Nephron (organoid): ENCODE results near the gene PKD2L1.
"Not testable (repeated sequence)": the region's sequence is repeated elsewhere in the genome, so short reads cannot be mapped to it uniquely, and the experiment has no call there.

Source experiments
- H3K27ac Mint-ChIP-seq, 3 experiments: 2 replicates each; pipeline ENCODE4 v1.8.0; 2020; ENCODE audit warnings: mixed read lengths in 3 of 3, mild to moderate bottlenecking in 2 of 3, moderate library complexity in 1 of 3
- H3K27me3 Mint-ChIP-seq: 2 replicates; pipeline ENCODE4 v1.8.0; 2021; ENCODE audit warnings: low read depth, mild to moderate bottlenecking, moderate library complexity, mixed read lengths
- H3K36me3 Mint-ChIP-seq: 2 replicates; pipeline ENCODE4 v1.8.0; 2020; ENCODE audit warnings: low read depth, mixed read lengths
- H3K4me1 Mint-ChIP-seq: 2 replicates; pipeline ENCODE4 v1.8.0; 2020; ENCODE audit warnings: mixed read lengths
- H3K4me3 Mint-ChIP-seq, 3 experiments: 2 replicates each; pipeline ENCODE4 v1.8.0; 2020; ENCODE audit warnings: mild to moderate bottlenecking in 3 of 3, mixed read lengths in 3 of 3, moderate library complexity in 2 of 3
- H3K9me3 Mint-ChIP-seq: 2 replicates; pipeline ENCODE4 v1.8.0; 2020; ENCODE audit warnings: mixed read lengths
- TF ChIP-seq, protein P1 (sequence below), 3 experiments: fragments of 200-600 bp; sonication (generic); IDR thresholded peaks; one replicate each; pipeline ENCODE4 v1.5.0; 2021; ENCODE audit warnings: antibody characterized with exemption in 3 of 3; ENCODE audit not compliant: unreplicated experiment in 3 of 3

PKD2L1 gene

GRCh38 chr10:100330079-100330478 is at the start of gene PKD2L1:
PKD2L1 (minus strand) TSS chr10:100330228; CDS start chr10:100330103, 125 bp downstream.
- H3K4me3 Mint-ChIP-seq = no peak within 1 kb of the TSS
- peaks cover 67% of the 10 kb centered on the region for H3K27me3 Mint-ChIP-seq
- no peak within 1 kb of the TSS for H3K27ac Mint-ChIP-seq
- H3K9me3 Mint-ChIP-seq = no peaks in the 10 kb centered on the region
- no peaks in the 10 kb centered on the region for H3K4me1 Mint-ChIP-seq
- TF ChIP-seq, protein P1, sequence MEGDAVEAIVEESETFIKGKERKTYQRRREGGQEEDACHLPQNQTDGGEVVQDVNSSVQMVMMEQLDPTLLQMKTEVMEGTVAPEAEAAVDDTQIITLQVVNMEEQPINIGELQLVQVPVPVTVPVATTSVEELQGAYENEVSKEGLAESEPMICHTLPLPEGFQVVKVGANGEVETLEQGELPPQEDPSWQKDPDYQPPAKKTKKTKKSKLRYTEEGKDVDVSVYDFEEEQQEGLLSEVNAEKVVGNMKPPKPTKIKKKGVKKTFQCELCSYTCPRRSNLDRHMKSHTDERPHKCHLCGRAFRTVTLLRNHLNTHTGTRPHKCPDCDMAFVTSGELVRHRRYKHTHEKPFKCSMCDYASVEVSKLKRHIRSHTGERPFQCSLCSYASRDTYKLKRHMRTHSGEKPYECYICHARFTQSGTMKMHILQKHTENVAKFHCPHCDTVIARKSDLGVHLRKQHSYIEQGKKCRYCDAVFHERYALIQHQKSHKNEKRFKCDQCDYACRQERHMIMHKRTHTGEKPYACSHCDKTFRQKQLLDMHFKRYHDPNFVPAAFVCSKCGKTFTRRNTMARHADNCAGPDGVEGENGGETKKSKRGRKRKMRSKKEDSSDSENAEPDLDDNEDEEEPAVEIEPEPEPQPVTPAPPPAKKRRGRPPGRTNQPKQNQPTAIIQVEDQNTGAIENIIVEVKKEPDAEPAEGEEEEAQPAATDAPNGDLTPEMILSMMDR (IDR thresholded peaks at IDR 0.05; ENCODE audit: unreplicated experiment in 3 of 3) = no peak
- H3K36me3 Mint-ChIP-seq = no peaks in the 10 kb centered on the region

DNA sequence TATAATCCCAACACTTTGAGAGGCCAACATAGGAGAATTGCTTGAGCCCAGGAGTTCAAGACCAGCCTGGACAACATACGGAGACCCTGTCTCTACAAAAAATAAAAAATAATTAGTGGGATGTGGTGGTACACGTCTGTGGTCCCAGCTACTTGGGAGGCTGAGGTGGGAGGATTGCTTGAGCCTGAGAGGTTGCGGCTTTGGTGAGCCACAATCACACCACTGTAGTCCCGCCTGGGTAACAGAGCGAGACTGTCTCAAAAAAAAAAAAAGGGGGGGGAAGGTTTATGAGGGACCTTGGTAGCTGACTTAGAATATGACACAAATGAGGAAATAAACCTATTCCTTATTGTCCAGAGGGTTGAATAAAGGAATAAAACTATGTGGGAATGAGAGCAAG is 47.8 kb upstream of the PKD2L1 start:
- peaks cover 22% of the 10 kb centered on the region for H3K36me3 Mint-ChIP-seq
- no peak overlapping the region for H3K27ac Mint-ChIP-seq
- no peak overlapping the region for H3K4me3 Mint-ChIP-seq
- H3K9me3 Mint-ChIP-seq = no peaks in the 10 kb centered on the region
- H3K4me1 Mint-ChIP-seq = no peaks in the 10 kb centered on the region
- TF ChIP-seq, protein P1 (IDR thresholded peaks at IDR 0.05; ENCODE audit: unreplicated experiment in 3 of 3) = no peak
- H3K27me3 Mint-ChIP-seq = no peaks in the 10 kb centered on the region

GRCh38 chr10:100376656-100377055 is 46.6 kb upstream of the PKD2L1 start:
- H3K4me3 Mint-ChIP-seq = peak overlapping the region in 2 of 3 experiments; percentile 13 to 14
- not testable (repeated sequence) for H3K27me3 Mint-ChIP-seq, H3K9me3 Mint-ChIP-seq, H3K36me3 Mint-ChIP-seq, H3K27ac Mint-ChIP-seq, H3K4me1 Mint-ChIP-seq

- not testable (repeated sequence) for H3K9me3 Mint-ChIP-seq
Measured at GRCh38 chr10:100374677-100375353, 44.8 kb upstream of the PKD2L1 start.

GRCh38 chr10:100374200-100374655 is 44.2 kb upstream of the PKD2L1 start:
- Mint-ChIP-seq H3K4me3 (no peak overlapping the region), H3K27ac (no peak overlapping the region), H3K36me3 (no peaks in the 10 kb centered on the region), H3K27me3 (no peaks in the 10 kb centered on the region), H3K9me3 (no peaks in the 10 kb centered on the region), H3K4me1 (peaks cover 12% of the 10 kb centered on the region)
- TF ChIP-seq, protein P1 (IDR thresholded peaks at IDR 0.05; ENCODE audit: unreplicated experiment in 3 of 3) = no peak

More at GRCh38 chr10:100374677-100375353, 44.8 kb upstream of the PKD2L1 start:
- not testable (repeated sequence) for H3K27ac Mint-ChIP-seq, H3K4me3 Mint-ChIP-seq, H3K36me3 Mint-ChIP-seq, H3K27me3 Mint-ChIP-seq
- peaks cover 12% of the 10 kb centered on the region for H3K4me1 Mint-ChIP-seq

- H3K27ac Mint-ChIP-seq = no peak overlapping the region
- H3K27me3 Mint-ChIP-seq = no peaks in the 10 kb centered on the region
- TF ChIP-seq, protein P1 (IDR thresholded peaks at IDR 0.05; ENCODE audit: unreplicated experiment in 3 of 3) = no peak
- no peak overlapping the region for H3K4me3 Mint-ChIP-seq
- no peaks in the 10 kb centered on the region for H3K9me3 Mint-ChIP-seq
- H3K4me1 Mint-ChIP-seq = peaks cover 12% of the 10 kb centered on the region
- H3K36me3 Mint-ChIP-seq = no peaks in the 10 kb centered on the region
Measured at GRCh38 chr10:100373298-100374199, 43.5 kb upstream of the PKD2L1 start.
